Ascending aorta (tissue), 2 donors: ENCODE results near the gene CCL27. TPM values are rescaled to one million over a fixed set of nuclear protein-coding genes. Genes with fewer than 3 reads are reported as not detected.
A peak's percentile ranks its signal among the peaks of the same experiment; 100 is the strongest.

Source experiments
- DNase-seq, 2 donors: peaks; one replicate each; pipeline ENCODE4 v3.0.0-alpha.2; 2019; ENCODE audit warnings: low spot score in 2 of 2
- H3K27ac ChIP-seq, 2 donors: fragments of 200-600 bp; sonication (generic); one replicate each; pipeline ENCODE4 v1.5.1; 2016 to 2017; ENCODE audit warnings: mild to moderate bottlenecking in 1 of 2
- H3K27me3 ChIP-seq: fragments of 200-600 bp; sonication (generic); one replicate; pipeline ENCODE4 v1.5.1; 2017
- H3K36me3 ChIP-seq, 2 donors: fragments of 200-600 bp; sonication (generic); one replicate each; pipeline ENCODE4 v1.5.1; 2016
- H3K4me1 ChIP-seq, 2 donors: fragments of 200-600 bp; sonication (generic); one replicate each; pipeline ENCODE4 v1.5.1; 2016 to 2017; ENCODE audit warnings: mild to moderate bottlenecking in 1 of 2
- H3K4me3 ChIP-seq, 2 donors: fragments of 200-600 bp; sonication (generic); one replicate each; pipeline ENCODE4 v1.5.1; 2016 to 2017; ENCODE audit warnings: mild to moderate bottlenecking in 1 of 2
- H3K9me3 ChIP-seq, 2 donors: fragments of 200-600 bp; sonication (generic); one replicate each; pipeline ENCODE4 v1.5.1; 2016
- CTCF ChIP-seq, 3 experiments: fragments of 200-600 bp in 2 of 3; fragments of 450-650 bp in 1 of 3; sonication (generic) in 2 of 3; IDR thresholded peaks; one replicate each; pipeline ENCODE4 v1.5.1; 2016 to 2019; ENCODE audit warnings: antibody characterized with exemption in 3 of 3, mild to moderate bottlenecking in 1 of 3, moderate library complexity in 1 of 3
- intact Hi-C: fragments of 100-400 bp; cut with DNase I; formaldehyde crosslinking; loops from one replicate; pipeline ENCODE4 v1.15.1; 2023
- total RNA-seq: library from RNA; depleted of rRNA; stranded (reverse); fragments of >200 nt; gene quantifications from one replicate; pipeline ENCODE4 v1.1.0, GENCODE V29; 2016

The CCL27 gene
- total RNA-seq, 1 donor from 2014 or later: 9.3 TPM

- Histone ChIP-seq H3K27ac (no peak within 1 kb of the TSS), H3K36me3 (peaks cover 11 to 31% of the 10 kb centered on the region in 2 donors), H3K4me1 (peaks cover 0 to 13% of the 10 kb centered on the region in 2 donors), H3K4me3 (peak within 1 kb of the TSS; percentile 73 to 76), H3K27me3 (no peaks in the 10 kb centered on the region), H3K9me3 (no peaks in the 10 kb centered on the region)
- intact Hi-C loops: loop anchor here (1.0 to 2.0 kb wide), 3 partner anchors 8 to 44 kb away; partner anchors contain the start of genes GALT and RPP25L
- TF ChIP-seq CTCF (IDR thresholded peaks at IDR 0.05): peak in 1 of 3 experiments; percentile 3
- DNase-seq: peak; percentile 75 to 98
These were observed 42.1 kb downstream of the CCL27 start, which contains the start of gene DCTN3 for GRCh38 chr9:34620061-34620994. Gene DCTN3 (minus strand): TSS chr9:34620495. CDS start chr9:34620464, 31 bp downstream.

- DNase-seq: no peak
- Histone ChIP-seq H3K4me3 (no peak overlapping the region), H3K9me3 (no peaks in the 10 kb centered on the region), H3K27me3 (no peaks in the 10 kb centered on the region), H3K27ac (no peak overlapping the region), H3K4me1 (peaks cover 3 to 22% of the 10 kb centered on the region in 2 donors), H3K36me3 (peaks cover 20 to 51% of the 10 kb centered on the region in 2 donors)
- intact Hi-C loops: no loop called here
- no peak for TF ChIP-seq CTCF (IDR thresholded peaks at IDR 0.05)
These were observed 47.3 kb downstream of the CCL27 start for GRCh38 chr9:34615132-34615531.

GRCh38 chr9:34612788-34613390 lies 49.6 kb downstream of the CCL27 start:
- H3K36me3 ChIP-seq: peaks cover 20 to 46% of the 10 kb centered on the region in 2 donors
- intact Hi-C loops: loop anchor here (1.0 to 5.0 kb wide), 6 partner anchors 7 to 156 kb away; partner anchors contain the start of genes CCL27, DCTN3, DNAI1 and ENHO
- peak; percentile 67 to 84 (median 78) for TF ChIP-seq CTCF (IDR thresholded peaks at IDR 0.05)
- peaks cover 3 to 13% of the 10 kb centered on the region in 2 donors for H3K4me1 ChIP-seq
- DNase-seq: peak in 1 of 2 donors; percentile 90
- no peaks in the 10 kb centered on the region for H3K9me3 ChIP-seq
- H3K27me3 ChIP-seq: no peaks in the 10 kb centered on the region
- H3K4me3 ChIP-seq: peak overlapping the region; percentile 77 to 92
- peak overlapping the region; percentile 71 to 83 for H3K27ac ChIP-seq

Other genes starting within 250 kb of the CCL27 start
- 26.8 TPM for gene FAM219A, start 204.1 kb downstream of the CCL27 start, total RNA-seq
- gene DNAI1, start 203.9 kb downstream of the CCL27 start, total RNA-seq: not detected
- not detected for gene ENHO, start 139.7 kb downstream of the CCL27 start, total RNA-seq
- 4.7 TPM for gene CNTFR, start 72.9 kb downstream of the CCL27 start, total RNA-seq
- 7.2 TPM for gene RPP25L, start 50.6 kb downstream of the CCL27 start, total RNA-seq
- 31.7 TPM for gene DCTN3, start 42.2 kb downstream of the CCL27 start, total RNA-seq
- not detected for gene ARID3C, start 33.6 kb downstream of the CCL27 start, total RNA-seq
- gene SIGMAR1, start 24.9 kb downstream of the CCL27 start, total RNA-seq: 61.3 TPM
- 28.3 TPM for gene GALT, start 16.0 kb downstream of the CCL27 start, total RNA-seq
- 50.3 TPM for gene IL11RA, start 10.5 kb downstream of the CCL27 start, total RNA-seq
- 17.7 TPM for gene CCL19, start 28.6 kb upstream of the CCL27 start, total RNA-seq
- 7.9 TPM for gene CCL21, start 47.5 kb upstream of the CCL27 start, total RNA-seq